DND-41 (cell line): ENCODE data around the gene MUC2.

Experiments used
- ATAC-seq: fragments of 200-7000 bp; cut with Tn5 transposase; 3 replicates; pipeline ENCODE4 v1.9.1; 2021; ENCODE audit warnings: low read depth; ENCODE audit not compliant: insufficient read depth
- DNase-seq: peaks from one replicate; pipeline ENCODE4 v3.0.0-alpha.2; 2020
- H2AFZ ChIP-seq: 2 replicates; pipeline ENCODE4 v1.6.0; 2012; ENCODE audit warnings: low read depth, low read length
- H3K27ac ChIP-seq: 2 replicates; pipeline ENCODE4 v1.5.1; 2012; ENCODE audit warnings: low read length, inconsistent platforms
- H3K27me3 ChIP-seq: fragments of 200-600 bp; sonication (generic); 2 replicates; pipeline ENCODE4 v1.6.0; 2012; ENCODE audit warnings: low read length, mild to moderate bottlenecking, inconsistent platforms; ENCODE audit not compliant: insufficient read depth, poor library complexity
- H3K36me3 ChIP-seq: 2 replicates; pipeline ENCODE4 v1.5.1; 2012; ENCODE audit warnings: low read length, inconsistent platforms; ENCODE audit not compliant: insufficient read depth
- H3K4me1 ChIP-seq: 2 replicates; pipeline ENCODE4 v1.5.1; 2012; ENCODE audit warnings: mild to moderate bottlenecking, low read length; ENCODE audit not compliant: insufficient read depth
- H3K4me2 ChIP-seq: 2 replicates; pipeline ENCODE4 v1.6.0; 2012; ENCODE audit warnings: mild to moderate bottlenecking, moderate library complexity, low read length, inconsistent platforms; ENCODE audit not compliant: insufficient read depth
- H3K4me3 ChIP-seq, 2 experiments: fragments of 200-600 bp in 1 of 2; shearing (Covaris generic) in 1 of 2; 2 replicates each; pipeline ENCODE4 v1.5.1; 2012 to 2016; ENCODE audit warnings: inconsistent platforms in 2 of 2, low read length in 2 of 2, mild to moderate bottlenecking in 2 of 2, low read depth in 1 of 2, moderate library complexity in 1 of 2
- H3K79me2 ChIP-seq: 2 replicates; pipeline ENCODE4 v1.6.0; 2012; ENCODE audit warnings: low read length, inconsistent platforms; ENCODE audit not compliant: insufficient read depth
- H3K9ac ChIP-seq: 2 replicates; pipeline ENCODE4 v1.6.0; 2012; ENCODE audit warnings: low read depth, mild to moderate bottlenecking, inconsistent platforms, low read length, moderate library complexity
- H3K9me3 ChIP-seq: 2 replicates; pipeline ENCODE4 v1.5.1; 2012; ENCODE audit warnings: low read length, moderate library complexity, mild to moderate bottlenecking, inconsistent platforms; ENCODE audit not compliant: insufficient read depth, severe bottlenecking
- H4K20me1 ChIP-seq: 2 replicates; pipeline ENCODE4 v1.6.0; 2012; ENCODE audit warnings: low read length; ENCODE audit not compliant: insufficient read depth
- EZH2 ChIP-seq: IDR thresholded peaks from 3 replicates; pipeline ENCODE4 v1.6.1; 2012; ENCODE audit warnings: borderline replicate concordance, low read depth, mild to moderate bottlenecking, moderate library complexity, low read length, inconsistent platforms; ENCODE audit not compliant: severe bottlenecking
- TF ChIP-seq, protein P1 (sequence below): IDR thresholded peaks from 2 replicates; pipeline ENCODE4 v1.5.1; 2012; ENCODE audit warnings: borderline replicate concordance, low read length, moderate library complexity, mild to moderate bottlenecking; ENCODE audit not compliant: poor library complexity, severe bottlenecking; ENCODE audit errors: extremely low read depth

MUC2 gene

DNA sequence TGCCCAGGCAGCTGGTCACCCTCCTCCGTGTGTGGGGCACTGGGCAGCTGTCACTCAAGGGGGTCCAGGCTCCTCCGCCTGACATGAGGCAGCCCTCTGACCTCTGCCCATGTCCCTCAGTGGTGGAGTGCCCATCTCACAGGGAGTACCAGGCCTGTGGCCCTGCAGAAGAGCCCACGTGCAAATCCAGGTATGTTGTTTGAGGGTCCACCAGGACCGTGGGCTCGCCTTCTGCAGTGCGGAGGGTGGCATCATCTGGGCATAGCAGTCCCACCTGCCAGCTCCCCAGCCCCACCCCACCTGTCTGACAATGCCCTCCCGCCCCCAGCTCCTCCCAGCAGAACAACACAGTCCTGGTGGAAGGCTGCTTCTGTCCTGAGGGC, 30.5 kb downstream of the MUC2 start:
- Histone ChIP-seq H4K20me1 (no peaks in the 10 kb centered on the region), H3K27me3 (no peaks in the 10 kb centered on the region), H3K4me3 (no peak overlapping the region), H3K9ac (no peak overlapping the region), H2AFZ (no peak overlapping the region), H3K36me3 (no peaks in the 10 kb centered on the region), H3K79me2 (no peaks in the 10 kb centered on the region), H3K4me2 (no peak overlapping the region), H3K27ac (no peak overlapping the region), H3K9me3 (peaks cover 5% of the 10 kb centered on the region), H3K4me1 (no peaks in the 10 kb centered on the region)
- TF ChIP-seq, protein P1, sequence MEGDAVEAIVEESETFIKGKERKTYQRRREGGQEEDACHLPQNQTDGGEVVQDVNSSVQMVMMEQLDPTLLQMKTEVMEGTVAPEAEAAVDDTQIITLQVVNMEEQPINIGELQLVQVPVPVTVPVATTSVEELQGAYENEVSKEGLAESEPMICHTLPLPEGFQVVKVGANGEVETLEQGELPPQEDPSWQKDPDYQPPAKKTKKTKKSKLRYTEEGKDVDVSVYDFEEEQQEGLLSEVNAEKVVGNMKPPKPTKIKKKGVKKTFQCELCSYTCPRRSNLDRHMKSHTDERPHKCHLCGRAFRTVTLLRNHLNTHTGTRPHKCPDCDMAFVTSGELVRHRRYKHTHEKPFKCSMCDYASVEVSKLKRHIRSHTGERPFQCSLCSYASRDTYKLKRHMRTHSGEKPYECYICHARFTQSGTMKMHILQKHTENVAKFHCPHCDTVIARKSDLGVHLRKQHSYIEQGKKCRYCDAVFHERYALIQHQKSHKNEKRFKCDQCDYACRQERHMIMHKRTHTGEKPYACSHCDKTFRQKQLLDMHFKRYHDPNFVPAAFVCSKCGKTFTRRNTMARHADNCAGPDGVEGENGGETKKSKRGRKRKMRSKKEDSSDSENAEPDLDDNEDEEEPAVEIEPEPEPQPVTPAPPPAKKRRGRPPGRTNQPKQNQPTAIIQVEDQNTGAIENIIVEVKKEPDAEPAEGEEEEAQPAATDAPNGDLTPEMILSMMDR = no peak
- no peak for TF ChIP-seq EZH2
- ATAC-seq (no peak), DNase-seq (no peak)

DNA sequence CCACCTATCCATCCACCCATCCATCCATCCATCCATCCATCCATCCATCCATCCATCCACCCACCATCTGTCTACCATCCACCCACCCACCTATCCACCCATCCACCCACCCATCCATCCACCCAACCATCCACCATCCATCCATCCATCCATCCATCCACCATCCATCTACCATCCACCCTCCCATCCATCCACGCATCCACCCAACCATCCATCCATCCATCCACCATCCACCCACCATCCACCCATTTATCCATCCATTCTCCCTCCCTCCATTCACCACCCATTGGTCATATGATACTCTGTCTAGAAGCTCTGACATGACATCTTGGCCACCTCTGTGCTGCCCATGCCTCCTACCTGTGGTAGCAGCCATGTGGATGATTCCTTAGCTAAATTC, 31.7 kb downstream of the MUC2 start:
- Histone ChIP-seq H3K36me3 (no peaks in the 10 kb centered on the region), H4K20me1 (no peaks in the 10 kb centered on the region), H3K9me3 (no peaks in the 10 kb centered on the region), H3K4me1 (no peaks in the 10 kb centered on the region), H3K27me3 (no peaks in the 10 kb centered on the region), H3K9ac (no peak overlapping the region), H3K27ac (no peak overlapping the region), H3K79me2 (no peaks in the 10 kb centered on the region), H2AFZ (no peak overlapping the region), H3K4me3 (no peak overlapping the region), H3K4me2 (no peak overlapping the region)
- ATAC-seq (no peak), DNase-seq (no peak)
- TF ChIP-seq EZH2 = no peak
- TF ChIP-seq, protein P1 = no peak

DNA sequence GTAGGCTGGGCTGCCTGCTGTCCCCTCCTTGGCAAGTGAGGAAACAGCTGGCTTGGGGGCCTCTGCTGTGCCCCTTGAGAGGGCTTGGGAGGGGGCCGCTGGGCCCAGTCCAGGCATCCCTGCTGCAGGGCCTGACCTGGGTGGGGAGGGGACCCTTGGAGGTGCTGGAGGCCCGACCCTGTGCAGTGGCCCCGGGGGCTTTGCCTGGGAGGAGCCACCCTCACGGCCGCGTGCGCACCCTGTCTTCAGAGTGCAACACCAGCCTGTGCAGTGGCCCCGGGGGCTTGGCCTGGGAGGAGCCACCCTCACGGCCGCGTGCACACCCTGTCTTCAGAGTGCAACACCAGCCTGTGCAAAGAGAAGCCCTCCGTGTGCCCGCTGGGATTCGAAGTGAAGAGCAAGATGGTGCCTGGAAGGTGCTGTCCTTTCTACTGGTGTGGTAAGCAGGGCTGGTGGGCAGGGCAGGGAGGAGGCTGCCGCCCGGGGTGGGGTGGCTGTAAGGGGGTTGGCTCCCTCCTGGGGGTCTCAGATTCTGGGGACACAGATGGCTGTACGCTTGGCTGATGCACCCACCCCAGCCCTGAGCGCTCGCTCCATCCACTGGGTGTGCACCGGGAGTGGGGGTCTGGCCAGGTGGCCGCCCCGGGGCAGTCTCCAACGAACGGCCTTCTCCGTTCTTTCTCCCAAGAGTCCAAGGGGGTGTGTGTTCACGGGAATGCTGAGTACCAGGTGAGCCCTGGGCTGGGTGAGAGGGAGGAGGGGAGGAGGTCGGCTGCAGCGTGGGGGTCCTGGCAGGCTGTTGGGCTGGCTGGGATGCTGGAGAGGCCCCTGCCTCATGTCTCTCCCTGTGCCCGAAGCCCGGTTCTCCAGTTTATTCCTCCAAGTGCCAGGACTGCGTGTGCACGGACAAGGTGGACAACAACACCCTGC, 32.9 kb downstream of the MUC2 start:
- Histone ChIP-seq H3K27me3 (no peaks in the 10 kb centered on the region), H3K4me2 (no peak overlapping the region), H3K9me3 (no peaks in the 10 kb centered on the region), H3K4me3 (no peak overlapping the region), H3K9ac (no peak overlapping the region), H3K27ac (no peak overlapping the region), H4K20me1 (no peaks in the 10 kb centered on the region), H3K79me2 (no peaks in the 10 kb centered on the region), H3K4me1 (no peaks in the 10 kb centered on the region), H3K36me3 (no peaks in the 10 kb centered on the region), H2AFZ (no peak overlapping the region)
- DNase-seq (no peak), ATAC-seq (no peak)
- TF ChIP-seq EZH2 = no peak
- TF ChIP-seq, protein P1 = no peak
